Measurements from ENCODE around the gene REPS1.
"Not testable (repeated sequence)": the region's sequence is repeated elsewhere in the genome, so short reads cannot be mapped to it uniquely, and the experiment has no call there.

REPS1 gene, protein sequence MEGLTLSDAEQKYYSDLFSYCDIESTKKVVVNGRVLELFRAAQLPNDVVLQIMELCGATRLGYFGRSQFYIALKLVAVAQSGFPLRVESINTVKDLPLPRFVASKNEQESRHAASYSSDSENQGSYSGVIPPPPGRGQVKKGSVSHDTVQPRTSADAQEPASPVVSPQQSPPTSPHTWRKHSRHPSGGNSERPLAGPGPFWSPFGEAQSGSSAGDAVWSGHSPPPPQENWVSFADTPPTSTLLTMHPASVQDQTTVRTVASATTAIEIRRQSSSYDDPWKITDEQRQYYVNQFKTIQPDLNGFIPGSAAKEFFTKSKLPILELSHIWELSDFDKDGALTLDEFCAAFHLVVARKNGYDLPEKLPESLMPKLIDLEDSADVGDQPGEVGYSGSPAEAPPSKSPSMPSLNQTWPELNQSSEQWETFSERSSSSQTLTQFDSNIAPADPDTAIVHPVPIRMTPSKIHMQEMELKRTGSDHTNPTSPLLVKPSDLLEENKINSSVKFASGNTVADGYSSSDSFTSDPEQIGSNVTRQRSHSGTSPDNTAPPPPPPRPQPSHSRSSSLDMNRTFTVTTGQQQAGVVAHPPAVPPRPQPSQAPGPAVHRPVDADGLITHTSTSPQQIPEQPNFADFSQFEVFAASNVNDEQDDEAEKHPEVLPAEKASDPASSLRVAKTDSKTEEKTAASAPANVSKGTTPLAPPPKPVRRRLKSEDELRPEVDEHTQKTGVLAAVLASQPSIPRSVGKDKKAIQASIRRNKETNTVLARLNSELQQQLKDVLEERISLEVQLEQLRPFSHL

DNA sequence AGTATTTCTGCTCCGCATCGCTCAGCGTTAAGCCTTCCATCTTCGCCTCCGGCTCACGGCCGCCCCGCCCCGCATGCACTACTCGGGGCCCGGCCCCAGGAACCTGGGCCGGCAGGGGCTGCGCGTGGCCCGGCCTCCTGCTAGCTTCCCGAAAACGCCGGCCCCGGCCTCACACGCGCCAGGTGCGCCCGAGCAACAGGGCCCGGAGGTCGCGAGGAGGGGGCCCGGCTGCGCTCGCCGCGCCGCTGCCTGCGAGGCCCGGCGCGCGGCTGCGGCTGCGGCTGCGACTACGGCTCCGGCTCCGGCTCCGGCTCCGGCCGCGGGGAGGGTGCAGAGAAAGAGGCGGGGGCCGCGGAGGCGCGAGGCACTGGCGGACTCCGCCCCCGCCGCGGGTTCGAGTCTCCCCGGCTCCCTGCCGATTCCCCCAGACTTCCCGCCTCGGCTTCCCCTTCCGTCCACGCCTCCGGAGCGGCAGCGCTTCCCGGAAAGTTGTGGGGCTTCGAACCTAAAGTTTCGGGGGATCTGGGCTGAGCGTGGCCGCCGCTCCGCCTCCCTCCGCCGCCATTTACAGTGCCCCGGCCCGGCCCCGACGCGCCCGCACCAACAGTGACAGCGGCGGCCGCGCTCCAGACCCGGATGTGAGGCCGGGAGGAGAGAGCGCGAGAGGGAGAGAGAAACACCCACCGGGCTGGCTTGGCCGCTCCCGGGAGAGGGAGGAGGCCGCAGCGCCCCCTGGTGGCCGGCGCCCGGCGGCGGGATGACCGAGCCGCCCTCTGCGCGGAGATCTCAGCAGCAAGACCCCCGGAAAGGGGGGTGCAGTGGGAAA lies at the start of gene REPS1:
Gene REPS1 (minus strand): TSS at position 611 of the 826 bp plus-strand sequence. CDS start 571 bp downstream, at position 40.
- peak; percentile 65 for DNase-seq (ENCODE audit: low read depth)

DNA sequence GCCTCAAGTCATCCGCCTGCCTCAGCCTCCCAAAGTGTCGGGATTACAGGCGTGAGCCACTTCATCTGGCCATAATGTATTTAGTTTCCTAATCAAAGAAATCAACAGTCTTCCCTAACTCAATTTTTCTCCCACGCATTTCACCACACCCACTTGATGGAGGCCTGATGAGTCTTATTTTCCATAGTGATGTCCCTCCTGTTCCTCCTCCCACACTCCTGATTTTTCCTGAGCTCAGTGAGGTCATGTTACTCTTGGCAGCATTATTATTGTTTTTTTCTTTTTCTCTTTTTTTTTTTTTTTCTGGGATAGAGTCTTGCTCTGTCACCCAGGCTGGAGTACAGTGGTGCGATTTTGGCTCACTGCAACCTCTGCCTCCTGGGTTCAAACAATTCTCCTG lies 49.4 kb upstream of the REPS1 start:
- DNase-seq (ENCODE audit: low read depth) = no peak

DNA sequence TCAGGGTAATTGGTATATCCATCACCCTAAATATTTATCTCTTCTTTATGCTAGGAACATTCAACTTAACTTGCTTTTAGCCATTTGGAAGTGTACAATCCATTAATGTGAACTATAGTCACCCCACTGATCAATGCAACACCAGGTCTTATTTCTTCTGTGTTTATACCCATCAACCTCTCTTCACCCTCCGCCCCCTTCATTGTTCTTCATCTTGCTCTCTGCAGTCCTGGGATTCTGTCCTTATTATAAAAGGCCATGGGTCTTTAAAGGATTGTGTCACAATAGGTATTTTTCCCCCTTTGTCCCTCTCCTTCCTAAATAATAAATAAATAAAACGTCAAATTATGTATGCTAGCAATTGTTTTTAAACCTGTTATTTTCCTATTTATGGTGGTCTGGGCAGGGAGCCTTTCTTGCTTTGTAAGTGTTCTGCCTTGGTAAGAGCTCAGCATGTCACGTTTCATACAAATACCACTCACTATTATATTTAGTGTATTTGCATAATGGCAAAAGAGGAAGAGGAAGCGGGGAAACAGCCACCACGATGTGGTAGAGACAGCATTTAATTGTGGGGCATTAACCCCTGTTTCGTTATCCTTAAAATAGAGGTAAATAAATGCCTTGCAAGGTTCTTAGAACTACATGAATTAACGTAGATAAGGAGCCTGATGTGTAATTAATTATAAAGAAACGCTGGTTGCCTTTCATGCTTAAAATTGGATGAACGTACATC lies 42.3 kb upstream of the REPS1 start:
- DNase-seq (ENCODE audit: low read depth) = no peak

GRCh38 chr6:139029470-139030227 lies 41.6 kb upstream of the REPS1 start:
- DNase-seq (ENCODE audit: low read depth) = no peak

GRCh38 chr6:139028658-139029469 lies 40.8 kb upstream of the REPS1 start, which contains the start of gene ABRACL:
TSS of gene ABRACL (plus strand) at chr6:139028745. CDS start at chr6:139034161, 5,416 bp downstream.
- peak; percentile 59 for DNase-seq (ENCODE audit: low read depth)

GRCh38 chr6:139028215-139028657 lies 40.2 kb upstream of the REPS1 start:
- no peak for DNase-seq (ENCODE audit: low read depth)

GRCh38 chr6:139027620-139028182 lies 39.6 kb upstream of the REPS1 start:
- DNase-seq (ENCODE audit: low read depth) = no peak

DNA sequence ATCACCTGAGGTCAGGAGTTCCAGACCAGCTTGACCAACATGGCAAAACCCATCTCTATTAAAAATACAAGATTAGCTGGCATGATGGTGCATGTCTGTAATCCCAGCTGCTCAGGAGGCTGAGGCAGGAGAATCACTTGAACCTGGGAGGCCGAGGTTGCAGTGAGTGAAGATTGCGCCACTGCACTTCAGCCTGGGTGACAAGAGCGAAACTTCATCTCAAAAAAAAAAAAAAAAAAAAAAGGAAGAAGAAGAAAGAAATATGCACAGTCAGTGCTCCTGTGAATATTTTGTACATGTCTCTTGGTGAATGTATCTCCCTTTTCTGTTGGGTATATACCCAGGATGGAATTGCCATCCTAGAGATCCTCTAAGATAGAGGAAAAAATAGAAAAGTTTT lies 37.4 kb upstream of the REPS1 start:
- DNase-seq (ENCODE audit: low read depth) = not testable (repeated sequence)

GRCh38 chr6:139020689-139021088 lies 32.6 kb upstream of the REPS1 start:
- no peak for DNase-seq (ENCODE audit: low read depth)

- no peak for DNase-seq (ENCODE audit: low read depth)
Observed at GRCh38 chr6:139019722-139020121, 31.7 kb upstream of the REPS1 start.

DNA sequence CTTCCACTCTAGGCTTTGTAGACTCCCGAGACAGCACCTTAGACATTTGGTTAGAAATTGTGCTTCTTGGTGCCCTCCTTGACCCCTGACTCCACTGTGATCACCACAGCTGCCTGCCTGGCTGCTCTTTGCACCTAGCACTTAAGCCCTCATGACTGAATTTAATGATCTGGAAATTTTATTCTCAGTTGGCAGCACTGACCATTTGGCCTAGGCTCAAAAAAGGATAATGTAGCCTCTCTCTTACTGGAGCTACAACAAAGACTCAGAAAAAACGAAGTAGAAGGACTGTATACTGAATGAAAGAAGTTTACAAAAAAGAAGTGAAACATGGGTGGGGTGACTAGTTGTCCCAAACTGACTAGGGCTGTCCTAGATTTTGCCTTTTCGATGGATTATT lies 29.2 kb upstream of the REPS1 start:
- DNase-seq (ENCODE audit: low read depth) = no peak

DNA sequence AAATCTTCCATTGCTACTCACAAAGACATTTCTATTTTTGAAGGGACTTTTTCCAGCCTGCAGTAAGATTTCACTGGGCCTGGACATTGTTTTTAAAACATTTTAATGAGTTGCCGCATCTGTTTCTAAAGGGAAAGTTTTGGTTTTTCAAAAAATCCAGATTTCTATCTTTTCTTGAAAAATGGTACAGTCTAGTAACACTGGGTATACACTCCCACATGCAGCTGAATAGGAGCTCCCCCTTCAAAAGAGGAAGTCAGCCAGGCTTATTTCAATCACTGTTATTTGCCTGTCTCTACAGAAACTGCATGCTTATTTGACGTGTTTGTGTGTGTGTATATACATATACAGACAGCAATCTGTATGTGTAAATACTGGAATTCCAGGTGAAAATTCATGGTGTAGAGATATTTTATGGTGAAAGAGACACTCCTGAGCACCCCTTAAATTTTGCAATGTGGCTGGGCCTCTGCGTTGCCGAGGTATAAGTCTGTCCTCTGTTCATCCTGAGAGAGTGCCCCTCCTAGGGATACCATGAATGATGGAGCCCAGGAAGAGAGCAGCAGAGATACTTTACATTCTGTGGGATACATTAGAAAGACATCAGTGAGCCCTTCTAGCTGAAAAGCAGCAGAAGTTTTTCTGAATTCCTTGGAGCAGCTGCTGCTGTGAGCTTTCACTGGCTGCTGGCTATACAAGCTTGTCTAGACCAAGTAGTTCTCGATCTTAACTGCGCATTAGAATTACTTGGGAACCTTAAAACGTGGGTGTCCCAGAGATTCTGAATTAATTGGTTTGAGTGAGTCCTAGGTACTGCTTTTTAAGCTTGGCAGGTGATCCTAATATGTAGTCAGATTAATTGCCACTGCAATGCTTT lies 28.5 kb upstream of the REPS1 start:
- DNase-seq (ENCODE audit: low read depth) = no peak

- DNase-seq (ENCODE audit: low read depth) = no peak
Observed at GRCh38 chr6:139014945-139015344, 26.9 kb upstream of the REPS1 start.

DNA sequence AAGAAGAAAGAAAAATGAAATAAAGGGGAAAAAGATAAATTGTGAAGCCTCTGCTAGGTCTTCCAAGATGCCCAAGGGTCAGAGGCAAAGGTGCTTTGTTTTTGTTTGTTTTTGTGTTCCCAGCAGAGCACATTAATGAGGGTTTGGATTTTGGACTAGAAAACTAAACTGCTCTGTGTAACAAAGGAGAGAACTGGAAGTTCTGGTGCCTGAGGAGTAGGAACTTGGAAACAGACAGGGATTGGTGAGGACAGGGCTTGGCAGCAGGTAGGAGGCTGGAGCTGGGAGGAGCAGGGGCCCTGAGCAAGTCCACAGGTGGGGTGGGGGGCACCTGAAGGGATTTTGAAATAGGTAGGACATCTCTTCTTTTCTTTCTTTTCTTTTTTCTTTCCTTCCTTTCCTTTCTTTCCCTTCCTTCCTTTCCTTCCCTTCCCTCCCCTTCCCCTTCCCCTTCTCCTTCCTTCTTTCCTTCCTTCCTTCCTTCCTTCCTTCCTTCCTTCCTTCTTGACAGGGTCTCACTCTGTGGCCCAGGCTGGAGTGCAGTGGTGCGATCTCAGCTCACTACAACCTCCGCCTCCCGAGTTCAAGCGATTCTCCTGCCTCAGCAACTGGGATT lies 25.2 kb upstream of the REPS1 start:
- no peak for DNase-seq (ENCODE audit: low read depth)

- no peak for DNase-seq (ENCODE audit: low read depth)
Observed at GRCh38 chr6:139011980-139012379, 23.9 kb upstream of the REPS1 start.

- no peak for DNase-seq (ENCODE audit: low read depth)
Observed at GRCh38 chr6:139010674-139011073, 22.6 kb upstream of the REPS1 start.

GRCh38 chr6:139008117-139008516 lies 20.1 kb upstream of the REPS1 start:
- DNase-seq (ENCODE audit: low read depth) = no peak

DNA sequence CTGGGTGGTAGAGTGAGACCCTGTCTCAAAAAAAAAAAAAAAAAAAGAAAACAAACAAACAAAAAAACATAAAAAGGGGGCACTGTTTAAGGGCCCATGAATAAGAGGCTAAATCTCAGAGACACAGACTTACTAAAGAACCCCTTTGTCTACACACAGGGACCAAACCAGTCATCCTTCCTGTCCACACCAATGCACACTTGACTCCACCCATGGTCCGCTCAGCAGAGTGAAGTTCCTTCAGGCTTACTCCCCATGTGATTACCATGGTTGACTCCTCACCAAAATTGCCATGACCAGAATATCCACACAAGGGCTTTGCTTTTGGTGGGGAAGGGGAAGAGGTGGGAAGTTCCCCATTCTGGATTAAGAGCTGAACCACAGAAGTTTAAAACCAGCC lies 19.4 kb upstream of the REPS1 start:
- no peak for DNase-seq (ENCODE audit: low read depth)
